Karpas-422 (cell line): ENCODE results near the gene ENGASE. TPM values are rescaled to one million over a fixed set of nuclear protein-coding genes. Genes with fewer than 3 reads are reported as not detected.

ENCODE experiments used
- DNase-seq: peaks from one replicate; pipeline ENCODE4 v3.0.0-alpha.2; 2015
- H2AFZ ChIP-seq: fragments of 200-600 bp; sonication (generic); 2 replicates; pipeline ENCODE4 v1.6.1; 2014; ENCODE audit warnings: antibody characterized with exemption, low read length, mixed read lengths
- H3K27ac ChIP-seq: fragments of 200-600 bp; sonication (generic); 2 replicates; pipeline ENCODE4 v1.5.1; 2014; ENCODE audit warnings: mild to moderate bottlenecking, low read length, moderate library complexity
- H3K27me3 ChIP-seq: fragments of 200-600 bp; sonication (generic); 2 replicates; pipeline ENCODE4 v1.6.1; 2014; ENCODE audit warnings: low read length, mixed read lengths
- H3K36me3 ChIP-seq: fragments of 200-600 bp; sonication (generic); 2 replicates; pipeline ENCODE4 v1.6.1; 2014; ENCODE audit warnings: low read length, mixed read lengths; ENCODE audit not compliant: insufficient read depth
- H3K4me1 ChIP-seq: fragments of 200-600 bp; sonication (generic); 2 replicates; pipeline ENCODE4 v1.6.1; 2014; ENCODE audit warnings: mild to moderate bottlenecking, low read length, mixed read lengths
- H3K4me2 ChIP-seq: fragments of 200-600 bp; sonication (generic); 2 replicates; pipeline ENCODE4 v1.6.1; 2014; ENCODE audit warnings: low read length, low read depth, mild to moderate bottlenecking; ENCODE audit not compliant: poor library complexity, severe bottlenecking
- H3K4me3 ChIP-seq: fragments of 200-600 bp; sonication (generic); 2 replicates; pipeline ENCODE4 v1.5.1; 2014; ENCODE audit warnings: mild to moderate bottlenecking, antibody characterized with exemption, low read length, mixed read lengths
- H3K79me2 ChIP-seq: fragments of 200-600 bp; sonication (generic); 2 replicates; pipeline ENCODE4 v1.6.1; 2014; ENCODE audit warnings: mild to moderate bottlenecking, low read length, mixed read lengths
- H3K9ac ChIP-seq: fragments of 200-600 bp; sonication (generic); 2 replicates; pipeline ENCODE4 v1.6.0; 2014; ENCODE audit warnings: low read length
- H3K9me2 ChIP-seq: fragments of 200-600 bp; sonication (generic), shearing (Covaris generic); replicated peaks from 2 replicates; pipeline ENCODE4 v1.6.0; 2014; ENCODE audit warnings: mild to moderate bottlenecking, low read length, moderate library complexity; ENCODE audit not compliant: insufficient read depth
- H3K9me3 ChIP-seq: fragments of 300-700, 200-600 bp; sonication (generic); 2 replicates; pipeline ENCODE4 v1.6.1; 2014; ENCODE audit warnings: low read length, mixed read lengths
- H4K20me1 ChIP-seq: fragments of 200-600 bp; sonication (generic); 2 replicates; pipeline ENCODE4 v1.6.1; 2014; ENCODE audit warnings: mild to moderate bottlenecking, antibody characterized with exemption, low read length, low read depth; ENCODE audit not compliant: insufficient read depth
- total RNA-seq: library from RNA; depleted of rRNA; stranded (reverse); fragments of >200 nt; shearing (Covaris generic); gene quantifications from 2 replicates; pipeline ENCODE4 v1.2.3, GENCODE V29; 2014; ENCODE audit warnings: low replicate concordance; rRNA removed

Gene ENGASE
- total RNA-seq, 1 experiment from 2014 or later = 11.0 TPM

DNA sequence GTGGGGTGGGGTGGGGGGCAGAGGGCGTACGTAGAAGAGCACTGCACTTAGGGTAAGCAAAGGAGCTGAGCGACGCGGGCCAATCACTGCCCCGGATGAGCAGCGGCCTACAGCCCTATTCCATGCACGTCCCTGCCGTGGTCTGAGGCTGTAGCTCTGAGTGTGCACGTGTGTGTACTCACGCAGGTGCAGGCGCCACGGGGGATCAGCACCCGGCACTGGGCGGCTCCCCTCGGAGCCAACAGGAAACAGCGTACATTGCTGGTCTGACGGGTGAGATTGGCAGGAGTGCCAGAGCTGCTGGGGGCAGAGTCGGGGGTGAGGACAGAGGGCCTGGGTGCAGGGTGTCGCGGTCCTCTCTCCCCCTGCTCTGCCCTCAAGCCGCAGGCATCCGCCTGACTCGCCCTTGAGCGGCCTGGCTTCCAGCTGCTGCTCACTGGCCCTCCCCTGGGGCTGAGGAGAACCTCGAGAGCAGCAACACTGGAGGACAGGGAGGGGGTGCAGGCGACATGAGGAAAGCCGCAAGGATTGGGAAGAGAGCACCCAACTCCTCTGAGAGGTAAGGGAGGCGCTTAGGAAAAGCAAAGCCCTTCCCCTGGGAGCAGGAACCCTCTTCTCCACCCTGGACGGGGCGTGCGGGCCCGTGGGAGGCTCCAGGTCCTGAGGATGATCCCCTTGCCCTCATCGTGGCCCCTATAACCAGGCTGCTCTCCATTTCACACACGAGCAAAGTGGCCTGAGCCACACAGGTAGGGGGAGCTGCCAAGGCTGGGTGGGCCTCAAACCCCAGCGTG lies 57.8 kb downstream of the ENGASE start:
- peaks cover 11% of the 10 kb centered on the region for H4K20me1 ChIP-seq
- no peak overlapping the region for H3K27ac ChIP-seq
- no peak overlapping the region for H2AFZ ChIP-seq
- no peaks in the 10 kb centered on the region for H3K36me3 ChIP-seq
- H3K79me2 ChIP-seq = no peaks in the 10 kb centered on the region
- DNase-seq = no peak
- H3K4me1 ChIP-seq = peaks cover 18% of the 10 kb centered on the region
- H3K27me3 ChIP-seq = no peaks in the 10 kb centered on the region
- no peaks in the 10 kb centered on the region for H3K9me3 ChIP-seq
- H3K9ac ChIP-seq = no peak overlapping the region
- H3K4me2 ChIP-seq = no peak overlapping the region
- no peak overlapping the region for H3K4me3 ChIP-seq
- H3K9me2 ChIP-seq = no peaks in the 10 kb centered on the region

DNA sequence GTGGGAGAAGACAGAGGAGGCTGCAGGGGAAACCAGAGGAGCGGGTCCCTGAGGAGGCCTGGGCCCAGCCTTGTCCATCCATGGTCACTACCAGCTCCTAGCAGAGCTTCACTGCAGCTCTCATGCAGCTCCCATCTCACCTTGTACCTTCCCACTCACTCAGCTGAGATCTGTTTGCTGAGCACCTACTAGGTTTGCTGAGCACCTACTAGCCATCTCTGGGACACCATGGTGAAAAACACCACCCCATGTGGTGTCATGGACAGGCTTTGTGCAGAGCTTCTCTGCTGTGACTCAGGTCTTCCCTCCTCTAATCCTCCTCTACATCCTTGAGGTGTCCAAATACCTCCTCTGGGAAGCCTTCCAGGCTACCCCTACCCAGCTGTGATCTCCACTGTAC lies 58.6 kb downstream of the ENGASE start:
- Histone ChIP-seq H3K9me2 (no peaks in the 10 kb centered on the region), H4K20me1 (peaks cover 9% of the 10 kb centered on the region), H3K4me2 (peak overlapping the region; percentile 28), H3K9ac (no peak overlapping the region), H3K36me3 (no peaks in the 10 kb centered on the region), H3K4me1 (peaks cover 18% of the 10 kb centered on the region), H3K27me3 (no peaks in the 10 kb centered on the region), H3K79me2 (no peaks in the 10 kb centered on the region), H3K4me3 (no peak overlapping the region), H3K27ac (no peak overlapping the region), H3K9me3 (no peaks in the 10 kb centered on the region), H2AFZ (no peak overlapping the region)
- no peak for DNase-seq

DNA sequence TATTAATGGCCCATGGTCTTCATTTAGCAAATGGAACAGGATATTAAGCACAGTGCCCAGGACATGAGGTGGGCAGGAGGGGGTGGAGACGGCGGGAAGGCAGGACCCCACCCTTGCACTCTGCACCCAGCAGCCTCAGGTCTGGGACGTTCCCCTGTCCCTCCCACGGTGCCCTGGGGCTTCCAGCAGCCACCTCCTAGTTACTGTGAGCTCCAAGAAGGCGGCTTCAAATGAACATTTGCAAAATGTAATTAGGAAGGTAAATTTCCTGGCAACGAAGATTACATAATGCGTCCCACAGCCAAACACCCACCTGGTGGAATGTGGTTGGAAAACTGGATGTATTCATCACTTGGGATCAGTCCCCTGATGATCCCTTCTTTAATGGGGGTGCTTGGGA lies 59.4 kb downstream of the ENGASE start:
- H3K9me3 ChIP-seq = no peaks in the 10 kb centered on the region
- H4K20me1 ChIP-seq = peaks cover 6% of the 10 kb centered on the region
- H3K4me3 ChIP-seq = no peak overlapping the region

DNA sequence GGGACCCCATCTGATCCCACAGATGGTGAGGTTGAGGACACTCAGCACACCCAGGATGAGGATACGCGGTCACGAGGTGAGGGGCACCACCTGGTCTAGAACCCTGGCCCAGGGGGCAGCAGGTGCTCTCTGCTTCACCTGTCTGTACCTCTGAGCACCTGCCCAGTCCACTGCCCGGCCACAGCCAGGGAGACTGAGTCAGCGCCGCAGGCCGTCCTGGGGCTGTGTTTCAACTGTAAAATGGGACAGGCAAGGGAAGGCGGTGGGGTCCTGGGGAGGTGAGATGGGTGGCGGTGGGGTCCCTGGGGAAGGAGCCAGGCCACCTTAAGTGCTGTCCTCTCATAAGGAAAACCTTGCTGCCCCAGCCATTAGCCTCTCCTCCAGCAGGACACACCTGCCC lies 60.4 kb downstream of the ENGASE start:
- Histone ChIP-seq H3K9ac (no peak overlapping the region), H2AFZ (no peak overlapping the region), H3K4me2 (no peak overlapping the region), H3K36me3 (no peaks in the 10 kb centered on the region), H3K9me2 (no peaks in the 10 kb centered on the region), H3K79me2 (no peaks in the 10 kb centered on the region), H3K27ac (no peak overlapping the region), H3K4me1 (peaks cover 18% of the 10 kb centered on the region), H3K9me3 (no peaks in the 10 kb centered on the region), H4K20me1 (peaks cover 6% of the 10 kb centered on the region), H3K4me3 (no peak overlapping the region), H3K27me3 (no peaks in the 10 kb centered on the region)
- DNase-seq = no peak

More for the DNA sequence above, 59.4 kb downstream of the ENGASE start:
- Histone ChIP-seq H3K4me1 (peaks cover 18% of the 10 kb centered on the region), H3K9ac (no peak overlapping the region), H3K79me2 (no peaks in the 10 kb centered on the region), H3K9me2 (no peaks in the 10 kb centered on the region), H3K36me3 (no peaks in the 10 kb centered on the region), H3K27ac (no peak overlapping the region), H3K27me3 (no peaks in the 10 kb centered on the region), H3K4me2 (peak overlapping the region; percentile 28), H2AFZ (no peak overlapping the region)
- DNase-seq = no peak

DNA sequence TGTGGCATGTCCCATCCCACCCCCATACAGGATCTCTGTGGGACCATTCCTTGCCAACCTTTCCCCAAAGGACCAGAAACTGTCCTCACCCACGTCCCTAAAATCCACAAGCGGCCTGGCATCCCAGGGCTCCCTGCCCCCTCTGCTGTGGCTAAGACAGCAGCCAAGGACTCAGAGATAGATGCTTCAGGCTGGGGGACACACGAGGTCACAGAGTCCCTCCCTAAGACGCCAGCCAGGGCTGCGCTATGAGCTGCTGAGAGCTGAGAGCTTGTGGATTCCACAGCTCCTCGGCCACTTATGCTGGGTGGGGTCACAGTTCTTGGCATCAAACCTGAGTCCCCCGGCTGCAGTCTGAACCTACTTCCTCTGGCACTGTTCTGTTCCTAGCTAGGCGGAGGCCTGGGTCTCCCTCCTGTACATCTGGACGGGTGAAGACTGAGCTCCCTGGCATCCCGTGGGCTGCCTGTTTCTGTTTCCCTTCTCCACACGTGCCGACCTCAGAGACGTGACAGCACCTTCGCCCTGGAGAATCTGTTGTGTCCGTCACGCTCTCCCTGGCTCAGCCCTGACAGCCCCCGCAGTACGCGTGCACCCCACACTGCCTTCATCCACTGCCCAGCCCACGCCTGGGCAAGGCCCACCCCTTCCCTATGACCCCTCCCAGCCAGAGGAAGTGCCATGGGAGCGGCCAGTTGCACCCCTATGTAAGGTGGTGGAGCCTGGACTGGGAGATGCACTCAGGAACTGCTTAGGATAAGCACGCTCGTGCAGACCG lies 61.2 kb downstream of the ENGASE start:
- H3K36me3 ChIP-seq = no peaks in the 10 kb centered on the region
- no peaks in the 10 kb centered on the region for H3K9me2 ChIP-seq
- peaks cover 6% of the 10 kb centered on the region for H4K20me1 ChIP-seq
- no peaks in the 10 kb centered on the region for H3K27me3 ChIP-seq
- peaks cover 18% of the 10 kb centered on the region for H3K4me1 ChIP-seq
- no peak overlapping the region for H3K27ac ChIP-seq
- H3K4me3 ChIP-seq = no peak overlapping the region
- H3K9ac ChIP-seq = no peak overlapping the region
- no peak overlapping the region for H2AFZ ChIP-seq
- no peaks in the 10 kb centered on the region for H3K9me3 ChIP-seq
- H3K79me2 ChIP-seq = no peaks in the 10 kb centered on the region
- DNase-seq = no peak
- no peak overlapping the region for H3K4me2 ChIP-seq

Other genes with a start within 250 kb of the ENGASE start
- gene USP36, start 234.0 kb upstream of the ENGASE start, total RNA-seq = 28.4 and 29.6 TPM in 2 replicates
- gene CEP295NL, start 171.6 kb upstream of the ENGASE start, total RNA-seq = not detected in 2 replicates
- gene TIMP2, start 149.4 kb upstream of the ENGASE start, total RNA-seq = 0.07 TPM in 1 of 2 replicates, not detected in the other
- 23.7 and 39.5 TPM in 2 replicates for gene LGALS3BP, start 94.9 kb upstream of the ENGASE start, total RNA-seq
- gene CANT1, start 65.1 kb upstream of the ENGASE start, total RNA-seq = 22.7 and 27.6 TPM in 2 replicates
- gene C1QTNF1, start 50.7 kb upstream of the ENGASE start, total RNA-seq = not detected in 2 replicates